Suppressor macrophage (primary cell): ENCODE data around the gene B9D1.

ENCODE experiments used
- DNase-seq, 4 experiments: peaks; one replicate each; pipeline ENCODE4 v3.0.0-alpha.2; 2020 to 2022

Gene B9D1

DNA sequence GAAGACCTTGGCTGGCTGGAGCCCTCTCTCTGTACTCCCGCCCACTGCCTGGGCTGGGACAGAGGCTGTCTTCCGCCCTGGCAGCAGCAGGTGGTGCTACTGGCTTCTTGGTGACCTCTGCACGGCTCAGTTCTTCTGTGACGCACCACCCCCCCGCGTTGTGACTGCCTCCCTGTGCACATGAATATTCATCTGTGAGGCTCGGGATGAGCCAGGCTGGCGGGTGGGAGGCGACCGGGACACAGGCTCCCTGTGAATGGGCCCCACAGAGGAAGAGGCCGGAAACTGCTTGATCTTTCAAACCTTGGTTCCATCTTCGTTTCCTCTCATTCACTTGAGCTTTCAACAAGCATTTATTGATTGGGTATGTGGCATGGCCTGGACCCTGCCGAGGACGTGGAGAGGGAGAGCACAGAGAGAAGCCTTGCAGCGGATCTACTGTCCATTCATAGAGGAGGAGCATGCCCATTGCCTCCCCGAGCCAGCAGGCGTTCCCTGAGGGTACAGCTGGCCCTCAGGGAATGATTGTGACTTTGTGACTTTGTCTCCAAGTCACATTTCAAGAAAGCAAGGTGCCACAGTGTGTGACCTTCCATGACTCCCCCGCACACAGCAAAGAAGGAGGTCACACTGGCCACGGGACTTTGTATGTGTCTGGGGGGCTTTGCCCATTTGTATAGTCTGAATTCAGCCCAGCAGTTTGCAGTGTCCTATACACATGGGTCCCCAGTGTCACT, 45.0 kb downstream of the B9D1 start:
- DNase-seq = peak in 3 of 4 experiments; percentile 29 to 47 (median 44)

GRCh38 chr17:19316761-19317358, 45.7 kb downstream of the B9D1 start:
- DNase-seq = no peak

DNA sequence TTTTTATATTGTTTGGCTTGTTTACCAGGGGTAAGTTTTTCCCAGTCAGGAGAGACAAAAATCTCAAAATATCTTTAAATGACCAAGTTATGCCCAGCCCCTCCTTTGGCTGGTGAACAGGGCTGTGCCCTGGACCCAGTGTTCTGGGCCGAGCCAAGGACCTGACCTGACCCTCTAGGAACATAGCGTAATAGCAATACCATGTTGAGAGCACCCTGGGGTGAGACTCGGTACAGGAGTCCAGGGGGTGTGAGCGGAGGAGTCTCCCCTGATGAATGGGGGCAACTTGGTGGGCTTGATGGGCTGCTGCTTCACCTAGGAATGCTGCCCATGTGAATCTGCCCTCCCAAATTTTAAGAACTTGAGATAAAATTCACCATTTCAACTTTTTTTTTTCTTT, 47.4 kb downstream of the B9D1 start:
- no peak for DNase-seq

GRCh38 chr17:19313746-19314651, 48.5 kb downstream of the B9D1 start:
- DNase-seq = peak; percentile 50 to 81 (median 67)

DNA sequence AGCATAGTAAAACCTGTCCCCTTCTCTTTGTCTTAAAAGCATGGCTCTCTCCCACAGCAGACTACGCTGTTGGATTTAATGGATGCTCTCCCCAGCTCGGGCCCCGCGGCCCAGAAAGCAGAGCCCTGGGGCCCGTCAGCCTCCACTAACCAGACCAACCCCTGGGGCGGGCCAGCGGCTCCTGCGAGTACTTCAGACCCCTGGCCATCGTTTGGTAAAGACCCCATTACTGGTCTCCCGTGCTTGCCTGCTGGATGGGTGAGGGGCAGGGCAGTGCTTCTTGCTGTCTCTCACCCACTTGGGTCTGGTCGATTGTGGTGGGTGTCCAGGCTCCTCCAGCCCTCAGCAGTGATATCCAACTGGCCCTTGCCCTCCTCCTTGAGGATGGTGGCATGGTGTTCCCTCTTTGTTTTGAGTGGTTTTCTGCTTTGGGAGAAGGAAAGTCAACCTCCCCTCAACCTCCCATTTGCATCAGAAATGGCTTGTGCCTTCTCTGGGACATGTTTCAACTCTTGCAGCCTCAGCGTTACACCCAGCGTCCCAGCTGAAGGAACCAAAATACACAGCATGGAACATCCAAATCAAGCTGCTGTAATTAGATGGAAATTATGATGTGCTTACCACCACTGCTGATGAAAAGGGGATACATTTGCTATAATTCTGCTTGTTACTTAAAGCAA, 49.3 kb downstream of the B9D1 start:
- peak in 1 of 4 experiments; percentile 19 for DNase-seq

DNA sequence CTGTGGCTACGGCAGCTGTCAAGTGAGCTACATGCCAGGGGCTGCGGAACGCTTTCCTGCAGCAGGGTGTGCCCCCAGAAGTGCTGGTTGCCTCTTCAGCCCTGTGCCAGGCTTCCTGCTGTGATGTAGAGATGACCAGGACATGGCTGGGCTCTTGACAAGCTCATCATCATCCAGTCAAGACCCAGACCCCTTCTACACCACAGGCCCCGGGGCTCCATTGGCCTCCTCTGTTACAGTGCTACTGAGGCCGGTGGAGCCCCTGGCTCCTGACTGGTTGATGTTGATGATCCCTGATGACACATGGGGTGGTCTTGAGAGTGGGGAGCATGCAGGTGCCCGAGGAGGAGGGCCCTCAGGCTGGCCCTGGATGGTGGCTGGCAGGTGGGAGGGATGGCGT, 50.1 kb downstream of the B9D1 start:
- no peak for DNase-seq

- peak; percentile 67 to 84 (median 76) for DNase-seq
These were observed 50.9 kb downstream of the B9D1 start for GRCh38 chr17:19311421-19312215.

- DNase-seq = no peak
These were observed 51.5 kb downstream of the B9D1 start for GRCh38 chr17:19311016-19311415.

DNA sequence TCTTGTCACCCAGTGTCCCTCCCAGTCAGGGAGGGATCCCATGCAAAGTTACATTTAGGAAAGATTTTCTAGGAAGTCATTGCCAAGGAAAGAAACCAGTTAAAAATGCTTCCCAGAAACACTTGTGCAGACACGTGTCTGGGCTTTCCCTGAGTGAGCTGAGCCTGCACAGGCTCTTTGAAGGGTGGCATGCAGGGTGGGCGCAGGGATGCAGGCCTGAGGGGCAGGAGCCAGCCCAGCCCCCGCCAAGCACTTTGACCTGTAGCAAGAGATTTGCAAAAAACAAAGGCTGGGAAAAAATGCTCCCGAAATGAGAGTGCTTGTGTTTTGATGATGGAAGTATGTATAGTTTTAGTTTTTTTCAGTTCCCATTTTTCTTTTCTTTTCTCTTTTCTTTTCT, 52.4 kb downstream of the B9D1 start:
- no peak for DNase-seq

DNA sequence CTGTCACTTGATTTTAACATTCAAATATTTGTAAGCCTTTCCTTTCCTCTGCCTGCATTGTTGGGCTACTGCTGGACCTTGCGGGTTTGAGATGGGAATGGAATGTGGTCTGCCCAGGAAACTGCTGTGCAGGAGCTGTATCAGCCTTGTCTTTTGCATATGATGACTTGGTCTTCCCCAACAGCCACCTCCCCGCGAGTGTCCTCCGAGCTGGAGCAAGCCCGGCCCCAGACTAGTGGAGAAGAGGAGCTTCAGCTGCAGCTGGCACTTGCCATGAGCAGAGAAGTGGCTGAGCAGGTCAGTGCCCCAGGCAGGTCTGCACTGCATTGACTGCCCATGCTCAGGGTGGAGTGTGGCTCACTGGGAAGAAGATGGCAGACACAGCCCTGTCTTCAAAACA, 52.8 kb downstream of the B9D1 start:
- DNase-seq = no peak

DNA sequence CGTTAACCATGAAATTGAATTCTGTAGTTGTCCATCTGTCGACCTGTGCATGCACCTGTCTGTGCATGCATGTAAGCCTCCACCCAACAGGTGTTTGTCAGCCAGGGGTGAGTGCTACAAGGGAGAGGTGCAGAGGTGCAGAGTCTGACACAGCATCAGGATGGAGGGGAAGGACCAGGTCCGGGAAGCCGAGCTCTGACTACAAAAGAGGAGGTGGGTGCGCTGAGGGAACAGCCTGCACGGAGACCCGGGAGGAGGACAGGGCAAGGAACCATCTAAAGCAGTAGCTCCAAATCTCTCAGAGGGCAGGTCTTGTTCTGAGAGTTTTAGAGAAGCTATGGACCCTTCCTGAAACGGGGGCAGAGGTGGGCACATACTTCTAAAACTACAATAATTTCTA, 54.1 kb downstream of the B9D1 start:
- no peak for DNase-seq

DNA sequence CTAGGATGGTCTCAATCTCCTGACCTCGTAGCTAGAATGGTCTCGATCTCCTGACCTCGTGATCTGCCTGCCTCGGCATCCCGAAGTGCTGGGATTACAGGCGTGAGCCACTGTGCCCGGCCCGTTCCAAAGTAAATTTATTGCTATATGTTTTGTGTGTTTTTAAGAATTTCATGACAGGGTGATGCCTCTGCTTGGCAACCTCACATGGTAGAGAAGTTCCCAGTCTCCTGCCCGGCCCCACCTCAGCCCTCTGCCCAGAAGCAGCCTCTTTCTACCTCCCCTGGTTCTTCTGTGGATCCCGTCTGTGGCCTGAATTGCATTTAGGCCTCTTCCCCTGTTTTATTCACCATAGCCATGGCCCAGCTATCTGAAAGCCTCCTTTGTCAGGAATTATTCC, 55.0 kb downstream of the B9D1 start:
- DNase-seq = no peak

DNA sequence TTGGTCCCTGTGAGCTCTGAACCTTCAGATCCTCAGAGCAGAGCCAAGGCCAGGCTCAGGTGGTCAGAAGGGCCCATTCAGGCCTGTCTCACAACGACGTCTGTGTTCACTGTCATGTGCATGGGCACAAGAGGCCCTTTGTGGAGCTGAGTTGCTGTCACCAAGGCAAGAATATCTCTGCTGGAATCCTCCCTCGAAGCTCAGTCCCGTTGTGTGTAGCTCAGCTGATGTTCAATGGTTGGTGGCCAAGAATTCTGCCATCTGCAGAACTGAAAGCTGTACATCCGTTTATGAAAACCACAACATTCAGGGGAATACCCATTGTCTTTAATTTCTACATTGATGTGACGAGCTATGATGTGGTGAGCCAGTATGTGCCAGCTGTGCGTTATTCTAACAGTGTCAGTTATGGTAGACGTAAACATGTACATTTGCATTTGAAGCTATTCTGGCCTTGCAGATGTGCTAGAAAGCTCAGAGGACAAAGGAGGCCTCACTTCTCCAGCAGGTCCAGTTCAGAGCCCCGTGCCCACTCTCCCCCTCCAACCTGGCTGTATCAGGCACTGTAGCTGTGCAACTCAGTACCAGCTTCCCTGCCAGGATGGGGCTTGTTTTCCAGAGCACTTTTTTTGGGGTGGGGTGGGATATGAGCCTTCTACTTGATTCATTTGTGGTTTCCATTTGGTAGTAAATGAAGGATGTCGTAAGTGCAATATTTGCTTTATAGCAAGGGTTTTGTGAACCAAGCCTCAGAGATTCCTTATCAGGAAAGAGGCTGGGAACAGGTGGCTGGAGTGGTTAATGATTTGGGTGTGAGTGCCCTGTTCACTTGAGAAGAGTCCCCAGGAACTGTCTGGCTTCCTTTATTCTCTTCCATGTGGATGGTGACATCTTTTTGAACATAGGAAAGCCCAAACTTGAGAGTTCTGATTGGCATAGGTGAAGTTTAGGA, 56.1 kb downstream of the B9D1 start:
- peak; percentile 85 to 96 (median 92) for DNase-seq

DNA sequence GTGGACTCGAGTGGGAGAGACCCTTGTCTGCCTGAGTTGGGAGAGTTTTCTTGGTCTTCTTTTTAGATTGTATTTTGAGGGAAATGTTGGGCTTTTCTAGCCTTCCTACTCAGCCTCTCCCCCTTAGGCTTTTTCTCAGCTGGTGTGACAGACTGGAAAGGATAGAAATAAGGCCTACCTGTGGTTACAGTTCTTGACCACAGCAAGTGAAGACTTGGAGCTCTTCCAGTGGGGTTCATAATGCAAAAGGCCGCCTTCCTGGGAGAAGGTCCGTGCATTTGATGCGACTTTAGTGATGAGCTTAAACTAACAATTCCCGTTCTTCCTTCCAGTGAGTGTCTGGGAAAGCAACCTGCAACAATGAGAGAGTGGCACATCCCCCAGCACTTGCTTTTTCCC, 56.8 kb downstream of the B9D1 start:
- no peak for DNase-seq

DNA sequence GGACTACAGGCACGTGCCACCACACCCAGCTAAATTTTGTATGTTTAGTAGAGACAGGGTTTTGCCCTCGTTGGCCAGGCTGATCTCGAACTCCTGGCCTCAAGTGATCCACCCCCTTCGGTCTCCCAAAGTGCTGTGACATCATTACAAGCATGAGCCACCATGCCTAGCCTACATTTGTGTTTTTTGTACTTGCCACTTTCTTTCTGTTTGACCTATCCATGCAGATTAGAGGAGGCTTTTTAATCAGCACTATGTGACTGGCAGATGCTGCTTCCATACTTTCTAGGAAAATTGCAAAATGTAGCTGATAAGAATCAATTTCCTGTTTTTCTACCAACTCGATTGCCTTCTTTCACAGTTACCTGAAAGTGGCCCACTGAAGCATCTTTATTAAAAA, 57.3 kb downstream of the B9D1 start:
- DNase-seq = no peak

DNA sequence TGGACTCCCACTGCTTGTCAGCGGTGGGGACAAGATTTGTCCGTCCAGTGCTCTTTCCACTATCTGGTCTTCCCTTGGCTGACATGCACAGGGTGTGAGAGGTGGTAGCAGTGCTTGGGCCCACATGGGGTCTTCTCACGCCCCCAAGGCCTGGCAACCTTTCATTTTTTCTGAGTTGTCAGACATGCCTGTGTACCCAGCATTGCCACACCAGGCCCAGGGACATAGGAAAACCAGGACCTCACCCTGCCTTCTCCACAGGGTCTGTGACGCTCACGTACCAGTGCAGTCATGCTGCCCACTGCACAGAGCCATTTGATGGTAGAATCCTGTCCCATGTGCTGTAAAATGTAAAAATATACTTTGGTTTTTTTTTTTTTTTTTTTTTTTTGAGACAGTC, 57.8 kb downstream of the B9D1 start:
- DNase-seq = no peak

DNA sequence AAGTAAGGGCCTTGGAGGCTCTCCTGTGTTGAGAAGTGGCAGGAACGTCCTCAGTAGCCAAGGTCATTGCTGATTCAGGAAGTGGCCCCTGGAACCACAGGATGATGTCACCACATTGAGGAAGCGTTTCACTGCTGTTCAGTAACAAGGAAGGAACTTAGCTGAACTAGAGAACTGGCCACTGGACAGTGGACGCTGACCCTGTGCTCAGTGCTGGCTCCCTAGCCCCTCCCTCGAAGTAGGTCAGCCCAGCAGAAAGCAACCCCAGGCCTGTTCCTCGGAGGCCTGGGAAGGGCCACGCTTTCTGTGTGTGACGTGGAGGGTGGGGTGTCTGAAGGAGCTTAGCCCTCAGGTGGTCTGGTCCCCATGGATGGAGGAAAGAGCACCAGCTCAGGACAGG, 58.3 kb downstream of the B9D1 start:
- peak; percentile 91 to 97 (median 94) for DNase-seq

DNA sequence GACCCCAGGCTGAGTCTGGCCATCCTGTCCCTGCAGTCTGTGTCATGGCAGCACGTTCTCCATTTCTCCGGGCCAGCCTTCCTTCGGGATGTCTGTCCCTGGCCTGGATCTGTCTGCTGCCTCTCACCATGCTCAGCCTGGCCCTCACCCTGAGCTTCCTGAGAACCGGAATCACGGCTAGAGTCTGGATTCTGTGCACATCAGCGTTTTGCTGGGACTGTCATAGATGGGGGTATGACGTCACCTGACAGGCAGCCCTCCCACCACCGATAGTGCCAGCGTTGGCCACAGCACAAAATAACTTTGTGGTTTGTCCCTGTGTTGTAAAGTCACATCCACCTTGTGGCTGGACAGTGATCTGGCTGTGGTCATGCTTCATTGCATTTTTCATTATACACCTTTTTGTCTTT, 59.2 kb downstream of the B9D1 start:
- DNase-seq = peak; percentile 52 to 69 (median 64)

GRCh38 chr17:19302791-19303331, 59.7 kb downstream of the B9D1 start:
- DNase-seq = peak; percentile 76 to 89 (median 81)

GRCh38 chr17:19301973-19302372, 60.5 kb downstream of the B9D1 start:
- DNase-seq = no peak
